ENCODE results near the gene KCNQ4. TPM values are rescaled to one million over a fixed set of nuclear protein-coding genes. Genes with fewer than 3 reads are reported as not detected.

The KCNQ4 gene
- total and polyA plus RNA-seq, 2 donors (not counting 1 experiment from before 2014, with no cell fraction given), result 0.16 to 0.20 TPM

DNA sequence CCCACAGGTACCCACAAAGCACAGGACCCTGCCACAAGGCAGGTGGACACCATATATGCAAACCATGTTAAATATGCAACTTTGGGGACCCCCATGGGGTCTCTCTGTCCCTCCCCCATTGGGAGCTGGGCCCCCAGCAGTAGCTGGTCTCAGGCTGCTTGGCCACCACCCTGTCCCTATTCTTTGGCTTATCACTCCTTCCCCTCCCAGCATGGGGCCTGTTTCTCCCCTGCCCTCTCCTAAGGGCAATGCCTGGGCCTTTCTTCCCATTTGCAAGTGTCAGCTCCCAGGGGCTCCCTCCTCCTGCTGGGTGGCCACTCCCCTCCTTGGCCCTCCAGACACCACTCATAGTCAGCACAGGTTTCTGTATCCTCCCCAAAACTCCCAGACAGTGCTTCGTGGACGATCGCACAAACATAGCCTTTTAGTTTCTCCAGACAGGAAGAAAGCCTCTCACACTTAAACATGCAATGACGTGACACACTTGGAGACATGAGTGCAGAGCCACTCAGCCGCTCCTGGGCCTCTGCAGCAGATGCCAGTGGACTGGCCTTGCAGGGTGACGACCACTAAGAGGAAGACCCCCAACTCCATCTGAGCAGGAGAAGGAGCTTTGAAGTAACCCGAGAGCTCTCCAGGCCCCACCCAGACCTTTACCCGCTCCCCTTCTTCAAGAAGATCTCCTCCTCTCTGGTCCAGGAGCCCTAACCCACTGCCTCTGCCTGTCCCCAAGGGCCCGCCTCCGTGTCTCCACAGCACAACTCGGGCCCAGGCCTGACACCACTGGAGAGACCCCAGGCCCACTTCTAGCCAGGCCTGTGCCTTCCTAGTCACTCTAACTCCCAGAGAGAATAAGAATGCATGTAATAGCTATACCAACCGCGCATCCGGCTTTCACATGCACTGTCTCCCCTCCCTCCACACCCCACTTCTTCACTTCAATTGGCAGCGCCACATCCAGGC lies 55.7 kb downstream of the KCNQ4 start:
- DNase-seq, result no peak
- Histone ChIP-seq H3K27me3 (replicated peaks in 1 of 4; ENCODE audit: control extremely low read depth in 1 of 4, control insufficient read depth in 3 of 4, insufficient read depth in 4 of 4, low read length in 3 of 4) (peaks cover 0 to 14% (median 0%) of the 10 kb centered on the region in 4 experiments), H3K4me3 (ENCODE audit: control extremely low read depth in 1 of 5, extremely low read depth in 1 of 5, insufficient read depth in 1 of 5, low read depth in 2 of 5, low read length in 4 of 5) (no peak overlapping the region), H3K79me2 (ENCODE audit: control insufficient read depth, insufficient read depth, low read length) (no peaks in the 10 kb centered on the region), H3K4me1 (ENCODE audit: control insufficient read depth in 2 of 2, insufficient read depth in 2 of 2, low read length in 2 of 2) (no peaks in the 10 kb centered on the region), H3K4me2 (replicated peaks; ENCODE audit: low read depth, low read length, poor library complexity, severe bottlenecking) (no peak overlapping the region), H2AFZ (ENCODE audit: insufficient read depth, low read depth, low read length, poor library complexity, severe bottlenecking) (no peak overlapping the region), H4K20me1 (ENCODE audit: control insufficient read depth, insufficient read depth, low read length, poor library complexity, severe bottlenecking) (no peaks in the 10 kb centered on the region), H3K27ac (ENCODE audit: low read length in 2 of 2) (no peak overlapping the region), H3K9ac (ENCODE audit: low read length) (no peak overlapping the region), H3K9me3 (ENCODE audit: control extremely low read depth in 1 of 3, control insufficient read depth in 2 of 3, insufficient read depth in 1 of 3, low read length in 2 of 3) (peaks cover 0 to 12% (median 0%) of the 10 kb centered on the region in 3 donors), H3K36me3 (replicated peaks in 1 of 2; ENCODE audit: control extremely low read depth in 1 of 2, control insufficient read depth in 1 of 2, extremely low read depth in 1 of 2, insufficient read depth in 2 of 2, low read length in 1 of 2) (no peaks in the 10 kb centered on the region)
- TF ChIP-seq, protein P1, sequence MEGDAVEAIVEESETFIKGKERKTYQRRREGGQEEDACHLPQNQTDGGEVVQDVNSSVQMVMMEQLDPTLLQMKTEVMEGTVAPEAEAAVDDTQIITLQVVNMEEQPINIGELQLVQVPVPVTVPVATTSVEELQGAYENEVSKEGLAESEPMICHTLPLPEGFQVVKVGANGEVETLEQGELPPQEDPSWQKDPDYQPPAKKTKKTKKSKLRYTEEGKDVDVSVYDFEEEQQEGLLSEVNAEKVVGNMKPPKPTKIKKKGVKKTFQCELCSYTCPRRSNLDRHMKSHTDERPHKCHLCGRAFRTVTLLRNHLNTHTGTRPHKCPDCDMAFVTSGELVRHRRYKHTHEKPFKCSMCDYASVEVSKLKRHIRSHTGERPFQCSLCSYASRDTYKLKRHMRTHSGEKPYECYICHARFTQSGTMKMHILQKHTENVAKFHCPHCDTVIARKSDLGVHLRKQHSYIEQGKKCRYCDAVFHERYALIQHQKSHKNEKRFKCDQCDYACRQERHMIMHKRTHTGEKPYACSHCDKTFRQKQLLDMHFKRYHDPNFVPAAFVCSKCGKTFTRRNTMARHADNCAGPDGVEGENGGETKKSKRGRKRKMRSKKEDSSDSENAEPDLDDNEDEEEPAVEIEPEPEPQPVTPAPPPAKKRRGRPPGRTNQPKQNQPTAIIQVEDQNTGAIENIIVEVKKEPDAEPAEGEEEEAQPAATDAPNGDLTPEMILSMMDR (IDR thresholded peaks at IDR 0.05), result no peak
- Mint-ChIP-seq H3K27me3 (peaks cover 22% of the 10 kb centered on the region), H3K4me1 (no peaks in the 10 kb centered on the region), H3K4me3 (no peak overlapping the region), H3K27ac (no peak overlapping the region), H3K9me3 (ENCODE audit: insufficient read depth) (peaks cover 2% of the 10 kb centered on the region)
- POLR2A ChIA-PET, result no interaction called here
- intact Hi-C loops (cut with micrococcal nuclease), result no loop called here
- WGBS (ENCODE audit: insufficient coverage), result 83% methylated on average over 10 of the region's 15 CpGs
- CTCF ChIA-PET, result no interaction called here
- no peak for ATAC-seq (ENCODE audit: low read depth)

DNA sequence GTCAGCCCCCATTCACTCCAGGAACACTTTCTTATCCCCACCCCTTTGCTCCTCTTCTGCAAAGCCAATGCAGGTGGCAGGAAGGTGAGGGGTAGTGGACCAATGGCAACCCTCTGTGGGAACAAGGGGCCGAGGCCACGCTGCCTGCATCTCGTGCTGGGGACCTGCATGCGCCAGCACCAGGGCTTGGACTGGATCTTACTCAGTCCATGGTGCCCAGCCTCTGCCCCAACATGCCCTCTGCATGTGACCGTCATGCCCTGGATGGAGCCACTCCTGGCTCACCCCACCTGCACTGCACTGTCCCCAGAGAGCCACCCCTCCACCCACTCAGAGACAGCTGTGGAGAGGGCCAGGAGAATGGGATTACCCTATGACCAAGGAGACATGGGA lies 56.4 kb downstream of the KCNQ4 start:
- H3K4me3 ChIP-seq (ENCODE audit: control extremely low read depth in 1 of 5, extremely low read depth in 1 of 5, insufficient read depth in 1 of 5, low read depth in 2 of 5, low read length in 4 of 5), result no peak overlapping the region
- no peak for TF ChIP-seq EZH2 (IDR thresholded peaks at IDR 0.05; ENCODE audit: borderline replicate concordance, insufficient read depth, low read depth, low read length, poor library complexity, severe bottlenecking)
- TF ChIP-seq, protein P1 (IDR thresholded peaks at IDR 0.05), result no peak
- H3K27ac Mint-ChIP-seq, result no peak overlapping the region
- ChIA-PET CTCF (no interaction called here), POLR2A (no interaction called here)
- peaks cover 0 to 14% (median 0%) of the 10 kb centered on the region in 4 experiments for H3K27me3 ChIP-seq (replicated peaks in 1 of 4; ENCODE audit: control extremely low read depth in 1 of 4, control insufficient read depth in 3 of 4, insufficient read depth in 4 of 4, low read length in 3 of 4)
- peaks cover 25% of the 10 kb centered on the region for H3K27me3 Mint-ChIP-seq
- intact Hi-C loops (cut with micrococcal nuclease), result loop anchor here (10.0 kb wide), 1 partner anchor 305 kb away; the partner anchor contains the start of gene ZNF684
- H3K9ac ChIP-seq (ENCODE audit: low read length), result no peak overlapping the region
- DNase-seq, result no peak
- H3K9me3 Mint-ChIP-seq (ENCODE audit: insufficient read depth), result peaks cover 2% of the 10 kb centered on the region
- H3K9me3 ChIP-seq (ENCODE audit: control extremely low read depth in 1 of 3, control insufficient read depth in 2 of 3, insufficient read depth in 1 of 3, low read length in 2 of 3), result peaks cover 0 to 12% (median 0%) of the 10 kb centered on the region in 3 donors
- H2AFZ ChIP-seq (ENCODE audit: insufficient read depth, low read depth, low read length, poor library complexity, severe bottlenecking), result no peak overlapping the region
- H4K20me1 ChIP-seq (ENCODE audit: control insufficient read depth, insufficient read depth, low read length, poor library complexity, severe bottlenecking), result no peaks in the 10 kb centered on the region
- no peak overlapping the region for H3K4me3 Mint-ChIP-seq
- ATAC-seq (ENCODE audit: low read depth), result no peak
- H3K4me1 ChIP-seq (ENCODE audit: control insufficient read depth in 2 of 2, insufficient read depth in 2 of 2, low read length in 2 of 2), result no peaks in the 10 kb centered on the region
- no peaks in the 10 kb centered on the region for H3K79me2 ChIP-seq (ENCODE audit: control insufficient read depth, insufficient read depth, low read length)
- no peak overlapping the region for H3K4me2 ChIP-seq (replicated peaks; ENCODE audit: low read depth, low read length, poor library complexity, severe bottlenecking)
- no peak overlapping the region for H3K27ac ChIP-seq (ENCODE audit: low read length in 2 of 2)
- WGBS (ENCODE audit: insufficient coverage), result 99% methylated on average over 5 of the region's 5 CpGs
- no peaks in the 10 kb centered on the region for H3K36me3 ChIP-seq (replicated peaks in 1 of 2; ENCODE audit: control extremely low read depth in 1 of 2, control insufficient read depth in 1 of 2, extremely low read depth in 1 of 2, insufficient read depth in 2 of 2, low read length in 1 of 2)
- peaks cover 3% of the 10 kb centered on the region for H3K4me1 Mint-ChIP-seq

Measured in B cell (primary cell).